ENCODE measurements around the gene PARP8. TPM values are rescaled to one million over a fixed set of nuclear protein-coding genes. Genes with fewer than 3 reads are reported as not detected.
"Not testable (repeated sequence)": the region's sequence is repeated elsewhere in the genome, so short reads cannot be mapped to it uniquely, and the experiment has no call there.

The PARP8 gene
- total RNA-seq, 1 donor from 2014 or later: 13.6 TPM

DNA sequence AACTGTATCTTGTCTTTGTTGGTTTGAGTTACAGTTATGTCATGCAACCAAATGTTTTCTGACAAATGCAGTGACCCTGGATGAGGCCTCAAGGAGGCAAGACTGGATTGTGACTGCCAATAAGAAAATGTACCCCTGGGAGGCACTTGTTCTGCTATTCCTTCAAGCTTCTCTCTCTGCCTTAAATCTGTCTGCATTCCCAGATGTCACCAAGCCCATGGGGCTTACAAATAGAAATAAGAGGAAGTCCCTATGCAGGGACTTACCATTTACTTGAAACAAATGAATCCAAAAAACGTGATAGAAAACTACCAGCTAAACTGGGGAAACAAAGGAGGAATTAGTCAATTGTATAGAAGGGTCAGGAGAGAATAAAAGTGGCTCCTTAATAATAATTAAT, 8.2 kb upstream of the PARP8 start:
- H3K27ac Mint-ChIP-seq (ENCODE audit: unreplicated experiment): no peak overlapping the region
- peaks cover 3% of the 10 kb centered on the region for H3K27me3 Mint-ChIP-seq (ENCODE audit: unreplicated experiment)
- H3K4me3 Mint-ChIP-seq (ENCODE audit: unreplicated experiment): no peak overlapping the region
- no peaks in the 10 kb centered on the region for H3K9me3 Mint-ChIP-seq (ENCODE audit: unreplicated experiment)
- no peaks in the 10 kb centered on the region for H3K36me3 Mint-ChIP-seq (ENCODE audit: low read depth, unreplicated experiment)
- no peaks in the 10 kb centered on the region for H3K4me1 Mint-ChIP-seq (ENCODE audit: unreplicated experiment)
- TF ChIP-seq, protein P1, sequence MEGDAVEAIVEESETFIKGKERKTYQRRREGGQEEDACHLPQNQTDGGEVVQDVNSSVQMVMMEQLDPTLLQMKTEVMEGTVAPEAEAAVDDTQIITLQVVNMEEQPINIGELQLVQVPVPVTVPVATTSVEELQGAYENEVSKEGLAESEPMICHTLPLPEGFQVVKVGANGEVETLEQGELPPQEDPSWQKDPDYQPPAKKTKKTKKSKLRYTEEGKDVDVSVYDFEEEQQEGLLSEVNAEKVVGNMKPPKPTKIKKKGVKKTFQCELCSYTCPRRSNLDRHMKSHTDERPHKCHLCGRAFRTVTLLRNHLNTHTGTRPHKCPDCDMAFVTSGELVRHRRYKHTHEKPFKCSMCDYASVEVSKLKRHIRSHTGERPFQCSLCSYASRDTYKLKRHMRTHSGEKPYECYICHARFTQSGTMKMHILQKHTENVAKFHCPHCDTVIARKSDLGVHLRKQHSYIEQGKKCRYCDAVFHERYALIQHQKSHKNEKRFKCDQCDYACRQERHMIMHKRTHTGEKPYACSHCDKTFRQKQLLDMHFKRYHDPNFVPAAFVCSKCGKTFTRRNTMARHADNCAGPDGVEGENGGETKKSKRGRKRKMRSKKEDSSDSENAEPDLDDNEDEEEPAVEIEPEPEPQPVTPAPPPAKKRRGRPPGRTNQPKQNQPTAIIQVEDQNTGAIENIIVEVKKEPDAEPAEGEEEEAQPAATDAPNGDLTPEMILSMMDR (IDR thresholded peaks at IDR 0.05; ENCODE audit: unreplicated experiment): no peak
- no peak for DNase-seq (ENCODE audit: low spot score)

DNA sequence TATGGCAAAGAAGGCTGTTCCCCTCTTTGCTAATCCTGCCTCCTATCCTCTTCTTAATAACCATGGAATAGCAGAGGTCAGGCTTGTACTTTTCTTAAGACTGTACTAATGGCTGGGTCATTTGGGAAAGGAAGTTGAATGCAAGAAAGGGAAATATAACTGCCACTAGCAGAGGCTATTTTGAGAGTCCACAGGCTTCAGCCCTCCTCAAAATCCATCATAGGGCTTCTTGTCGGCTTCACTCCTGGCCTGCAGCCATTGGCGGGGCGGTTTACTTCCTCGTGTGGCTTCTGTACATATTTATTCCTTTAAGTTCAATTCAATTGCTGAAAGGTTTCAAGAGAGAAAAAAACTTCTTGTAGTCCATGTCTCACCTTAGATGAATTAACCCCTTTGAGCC, 2.8 kb upstream of the PARP8 start:
- H3K9me3 Mint-ChIP-seq (ENCODE audit: unreplicated experiment): no peaks in the 10 kb centered on the region
- no peak for DNase-seq (ENCODE audit: low spot score)
- H3K27me3 Mint-ChIP-seq (ENCODE audit: unreplicated experiment): peaks cover 14% of the 10 kb centered on the region
- H3K36me3 Mint-ChIP-seq (ENCODE audit: low read depth, unreplicated experiment): peaks cover 4% of the 10 kb centered on the region
- H3K4me3 Mint-ChIP-seq (ENCODE audit: unreplicated experiment): no peak overlapping the region
- no peak overlapping the region for H3K27ac Mint-ChIP-seq (ENCODE audit: unreplicated experiment)
- peaks cover 18% of the 10 kb centered on the region for H3K4me1 Mint-ChIP-seq (ENCODE audit: unreplicated experiment)
- TF ChIP-seq, protein P1 (IDR thresholded peaks at IDR 0.05; ENCODE audit: unreplicated experiment): no peak

DNA sequence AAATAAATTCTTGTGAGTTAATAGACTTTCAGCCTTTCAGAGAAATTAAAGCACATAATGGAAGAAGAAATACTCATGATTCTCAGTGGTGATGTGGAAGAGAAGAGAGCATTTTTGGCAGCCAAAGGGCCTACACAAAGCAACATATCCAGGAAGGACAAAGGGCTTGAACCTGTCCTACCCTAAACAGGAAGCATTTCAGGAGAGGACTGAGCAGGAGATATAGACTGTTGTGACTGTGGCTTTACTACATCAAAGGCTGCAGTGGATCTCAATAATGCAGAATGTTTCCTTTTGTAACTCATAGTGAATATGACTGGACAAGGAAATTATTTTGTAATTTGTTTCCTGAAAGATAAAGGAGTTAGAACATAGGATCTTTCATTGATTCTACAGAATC, 1.3 kb upstream of the PARP8 start:
- Mint-ChIP-seq H3K36me3 (ENCODE audit: low read depth, unreplicated experiment) (peaks cover 4% of the 10 kb centered on the region), H3K9me3 (ENCODE audit: unreplicated experiment) (no peaks in the 10 kb centered on the region), H3K27me3 (ENCODE audit: unreplicated experiment) (peaks cover 14% of the 10 kb centered on the region), H3K4me1 (ENCODE audit: unreplicated experiment) (peaks cover 19% of the 10 kb centered on the region), H3K4me3 (ENCODE audit: unreplicated experiment) (peak overlapping the region; percentile 87), H3K27ac (ENCODE audit: unreplicated experiment) (no peak overlapping the region)
- TF ChIP-seq, protein P1 (IDR thresholded peaks at IDR 0.05; ENCODE audit: unreplicated experiment): no peak
- DNase-seq (ENCODE audit: low spot score): no peak

DNA sequence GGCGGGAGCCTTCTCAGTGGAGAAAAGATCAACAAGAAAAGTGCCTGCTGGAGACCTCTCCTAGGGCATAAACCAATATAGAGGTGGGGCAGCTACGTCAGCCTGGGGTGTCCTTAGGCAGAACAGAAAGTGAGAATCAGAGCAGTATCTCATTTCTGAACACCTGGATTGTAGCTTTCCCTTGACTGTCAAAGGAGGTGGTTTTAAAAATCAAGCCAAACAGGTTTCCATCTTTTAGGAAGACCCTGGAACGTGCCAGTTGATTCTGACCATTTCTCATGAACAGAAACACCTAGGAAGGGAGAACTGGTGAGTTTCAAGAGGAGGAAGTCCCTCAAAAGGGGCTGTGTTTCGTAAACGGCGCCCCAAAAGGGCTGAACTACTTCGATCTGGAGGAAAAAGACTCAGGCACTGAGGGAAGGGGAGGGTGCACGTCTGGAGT, 655 bp upstream of the PARP8 start:
- Mint-ChIP-seq H3K27ac (ENCODE audit: unreplicated experiment) (peak overlapping the region; percentile 78), H3K27me3 (ENCODE audit: unreplicated experiment) (peaks cover 14% of the 10 kb centered on the region), H3K4me3 (ENCODE audit: unreplicated experiment) (peak overlapping the region; percentile 87), H3K4me1 (ENCODE audit: unreplicated experiment) (peaks cover 19% of the 10 kb centered on the region)
- not testable (repeated sequence) for H3K36me3 Mint-ChIP-seq (ENCODE audit: low read depth, unreplicated experiment); H3K9me3 Mint-ChIP-seq (ENCODE audit: unreplicated experiment); DNase-seq (ENCODE audit: low spot score)

DNA sequence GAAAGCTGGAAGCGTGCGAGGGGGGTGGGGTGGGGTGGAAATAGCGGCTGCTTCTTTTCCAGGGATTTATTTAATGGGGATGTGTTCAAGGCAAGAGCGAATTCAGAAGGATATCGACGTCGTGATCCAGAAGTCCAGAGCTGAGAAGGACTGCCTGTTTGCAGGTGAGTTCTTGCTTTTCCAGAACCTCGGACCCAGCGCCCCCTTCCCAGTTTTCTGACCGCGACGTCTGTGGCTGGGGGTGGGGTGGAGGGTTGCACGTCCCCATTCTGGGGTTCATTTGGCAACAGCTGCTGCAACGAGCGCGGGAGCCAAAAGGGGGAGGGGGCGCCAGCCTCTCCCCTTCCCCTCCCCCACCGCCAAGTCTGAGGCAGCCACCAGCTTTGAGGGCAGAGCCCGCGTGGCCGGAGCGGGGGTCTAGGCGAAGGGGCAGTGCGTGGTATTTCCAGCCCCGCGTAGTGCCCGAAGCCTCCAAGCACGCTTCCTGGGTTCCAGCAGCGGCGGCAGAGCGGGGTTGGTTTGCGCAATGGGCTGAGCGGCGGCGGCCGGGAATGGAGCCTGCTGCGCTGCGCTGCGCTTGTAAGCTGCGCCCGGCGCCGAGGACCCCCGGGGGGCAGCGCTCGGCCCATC, 701 bp downstream of the PARP8 start:
- TF ChIP-seq, protein P1 (IDR thresholded peaks at IDR 0.05; ENCODE audit: unreplicated experiment): no peak
- Mint-ChIP-seq H3K4me1 (ENCODE audit: unreplicated experiment) (peaks cover 19% of the 10 kb centered on the region), H3K9me3 (ENCODE audit: unreplicated experiment) (no peaks in the 10 kb centered on the region), H3K36me3 (ENCODE audit: low read depth, unreplicated experiment) (peaks cover 4% of the 10 kb centered on the region), H3K27ac (ENCODE audit: unreplicated experiment) (peak overlapping the region; percentile 89), H3K4me3 (ENCODE audit: unreplicated experiment) (peak overlapping the region; percentile 97), H3K27me3 (ENCODE audit: unreplicated experiment) (peaks cover 14% of the 10 kb centered on the region)
- DNase-seq (ENCODE audit: low spot score): peak; percentile 62
